ENCODE measurements around the gene FOXC1.
A peak's percentile ranks its signal among the peaks of the same experiment; 100 is the strongest.

The FOXC1 gene

DNA sequence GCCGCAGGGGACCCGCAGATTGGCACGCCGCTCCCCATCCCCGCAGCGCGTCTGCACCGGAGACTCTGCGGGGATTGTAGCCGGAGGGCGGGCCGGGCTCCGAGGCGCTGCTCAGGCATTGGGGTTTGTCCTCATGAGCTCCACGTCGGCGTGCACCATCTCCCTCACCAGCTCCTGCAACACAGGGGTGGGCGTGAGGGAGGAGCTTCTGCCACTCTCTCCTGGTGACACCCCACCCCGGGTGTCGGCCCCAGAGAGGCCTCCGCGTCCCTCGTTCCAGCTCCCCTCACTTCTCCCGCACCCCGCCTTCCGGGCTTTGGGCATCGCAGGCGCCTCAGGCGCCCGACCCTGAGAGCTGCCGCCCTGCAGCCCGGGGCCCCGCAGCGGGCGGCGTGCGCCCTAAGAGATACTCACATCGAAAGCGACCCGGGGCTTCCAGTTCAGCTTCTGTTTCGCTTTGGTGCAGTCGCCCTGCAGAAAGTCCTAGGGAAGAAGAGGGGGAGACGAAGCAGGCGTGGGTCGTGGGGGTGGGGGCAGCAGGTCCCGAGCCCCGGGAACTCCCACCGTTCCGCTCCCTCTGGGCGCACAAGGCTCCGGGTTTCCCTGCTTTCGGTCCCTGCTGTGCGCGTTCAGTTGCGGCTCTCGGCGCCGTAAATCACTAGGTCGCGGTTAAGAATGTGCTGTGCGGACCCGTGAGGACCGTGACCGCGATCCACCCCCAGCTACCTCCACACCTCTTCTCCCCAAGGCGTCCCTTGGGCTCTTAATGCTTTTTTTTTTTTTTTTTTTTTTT, 14.5 kb downstream of the FOXC1 start:
- TF ChIP-seq CTCF (IDR thresholded peaks at IDR 0.05; ENCODE audit: low read depth, low read length, missing control alignments) = no peak
- H3K4me3 ChIP-seq (ENCODE audit: low read depth, low read length) = peak overlapping the region; percentile 60
- no peak for DNase-seq (ENCODE audit: low read depth)

DNA sequence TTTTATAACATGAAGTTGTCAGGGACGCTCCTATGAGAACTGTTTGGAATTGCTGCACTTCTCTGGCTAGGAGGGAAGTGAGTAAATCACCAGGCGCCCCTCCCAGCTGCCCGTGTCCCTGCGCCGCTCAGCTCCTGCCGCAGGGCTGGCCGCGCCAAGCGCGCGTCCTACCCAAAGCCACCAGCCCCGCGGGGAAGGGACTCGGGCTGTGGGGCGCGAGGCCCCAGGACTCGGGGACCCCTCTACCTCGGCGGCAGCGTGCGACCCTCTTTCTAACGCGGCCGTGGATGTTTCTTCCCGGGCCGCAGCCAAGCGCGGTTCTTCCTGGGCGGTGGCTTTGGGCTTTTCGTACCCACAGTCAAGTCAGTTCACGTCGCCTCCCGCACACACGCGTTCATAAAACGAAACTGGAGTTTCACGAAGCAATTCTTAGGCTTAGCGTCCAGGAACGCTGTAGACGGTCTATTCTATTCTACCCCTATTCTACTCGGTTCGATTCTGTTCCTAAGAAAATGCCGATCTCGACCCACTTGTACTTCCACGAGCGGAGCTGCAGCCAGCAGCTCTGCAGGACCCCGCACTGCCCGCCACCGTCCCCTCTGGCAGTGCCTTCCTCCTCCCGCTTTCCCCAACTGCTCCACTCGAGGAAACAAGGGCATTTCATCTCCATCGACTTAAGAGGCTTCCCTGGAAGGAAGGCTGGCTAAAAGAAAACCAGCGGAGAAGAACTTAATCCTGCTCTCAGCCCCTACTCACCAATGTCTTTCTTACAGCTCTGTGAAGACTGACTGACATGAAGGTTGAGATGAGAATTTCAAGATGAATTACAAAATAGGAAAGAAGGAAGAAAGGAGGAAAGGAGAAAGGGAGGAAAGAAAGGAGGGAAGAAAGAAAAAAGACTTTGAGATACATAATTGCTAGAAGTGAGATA, 15.4 kb downstream of the FOXC1 start:
- DNase-seq (ENCODE audit: low read depth) = no peak
- TF ChIP-seq CTCF (IDR thresholded peaks at IDR 0.05; ENCODE audit: low read depth, low read length, missing control alignments) = no peak
- peak overlapping the region; percentile 60 for H3K4me3 ChIP-seq (ENCODE audit: low read depth, low read length)

DNA sequence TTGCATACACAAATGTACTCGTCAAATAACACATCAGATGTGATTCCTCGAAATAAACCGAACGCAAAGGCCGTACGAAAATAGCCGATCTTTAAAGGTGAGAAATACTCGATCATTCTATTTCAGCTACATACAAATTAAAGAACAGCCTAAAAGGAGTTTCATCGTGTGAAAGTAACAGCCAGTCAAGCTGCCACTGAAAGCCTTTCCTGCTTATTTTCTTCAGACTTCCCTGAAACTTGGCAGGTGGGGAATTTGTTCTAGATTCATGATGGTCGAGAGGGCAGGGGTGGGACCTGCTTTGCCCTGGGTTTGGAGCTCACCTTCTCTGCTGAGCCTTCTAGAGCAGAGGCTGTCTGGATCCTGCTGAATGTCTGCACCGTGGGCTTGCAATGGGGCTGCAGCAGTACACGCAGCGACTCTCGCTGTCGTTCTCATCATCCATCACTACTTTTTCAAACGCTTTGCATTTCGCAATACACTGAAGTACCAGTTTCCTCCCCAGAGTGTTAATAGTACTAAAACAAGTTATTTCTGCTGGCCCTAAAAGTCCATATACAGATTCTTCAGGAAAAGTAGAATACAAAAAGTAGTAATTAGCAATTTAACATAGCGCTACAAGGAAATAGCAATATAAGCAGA, 16.2 kb downstream of the FOXC1 start:
- no peak overlapping the region for H3K4me3 ChIP-seq (ENCODE audit: low read depth, low read length)
- no peak for DNase-seq (ENCODE audit: low read depth)
- no peak for TF ChIP-seq CTCF (IDR thresholded peaks at IDR 0.05; ENCODE audit: low read depth, low read length, missing control alignments)

DNA sequence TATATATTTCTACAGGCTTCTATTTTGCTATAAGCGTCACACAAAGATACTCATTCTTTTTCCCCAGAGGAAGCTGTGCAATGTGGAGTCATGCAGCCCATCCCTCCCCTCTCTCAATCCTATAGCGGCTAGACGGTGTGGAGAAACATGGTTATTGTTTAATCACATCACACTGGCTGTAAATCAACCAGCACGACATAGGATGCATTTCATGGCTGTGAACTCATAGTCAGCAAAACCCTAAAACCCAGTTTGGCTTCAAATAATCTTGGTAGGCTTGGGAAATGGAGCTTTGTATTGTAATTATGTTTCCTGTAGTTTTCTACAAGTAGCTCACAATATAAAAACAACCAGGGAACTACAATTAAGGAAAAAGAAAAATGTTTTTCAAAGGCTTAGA, 16.8 kb downstream of the FOXC1 start:
- no peak overlapping the region for H3K4me3 ChIP-seq (ENCODE audit: low read depth, low read length)
- no peak for TF ChIP-seq CTCF (IDR thresholded peaks at IDR 0.05; ENCODE audit: low read depth, low read length, missing control alignments)
- no peak for DNase-seq (ENCODE audit: low read depth)

DNA sequence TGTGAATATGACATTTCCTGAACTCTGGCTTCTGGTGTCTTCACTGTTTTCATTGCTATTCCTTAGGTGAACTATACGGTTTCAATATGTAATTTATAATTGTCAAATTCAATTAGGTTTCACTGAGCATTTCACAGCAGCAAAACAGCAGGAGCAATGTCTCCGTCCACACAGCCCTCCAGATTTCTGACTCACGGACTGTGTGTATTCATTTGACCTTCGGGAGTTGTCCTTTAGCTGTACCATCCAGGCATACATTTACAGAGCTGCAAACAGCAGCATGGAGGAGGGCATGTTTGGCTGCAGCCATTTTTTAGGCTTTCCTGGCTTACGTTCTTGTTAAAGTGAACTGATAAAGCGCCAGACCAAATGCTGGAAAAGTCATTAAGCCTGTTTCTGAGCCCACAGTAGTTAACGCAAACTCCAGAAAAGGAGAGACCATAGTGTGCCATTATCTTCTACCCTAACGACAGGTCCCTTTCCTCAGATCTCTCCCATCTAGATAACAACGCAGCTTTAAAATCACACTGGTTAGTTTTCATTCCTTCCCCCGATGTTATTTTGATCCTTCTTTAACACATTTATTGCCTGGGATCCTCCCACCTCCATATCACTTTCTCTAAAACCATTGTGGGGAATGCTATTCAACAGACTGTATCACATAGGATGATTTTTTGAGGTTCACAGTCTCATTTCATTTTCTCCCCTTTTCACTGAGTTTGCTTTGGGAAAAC, 18.3 kb downstream of the FOXC1 start:
- no peak for TF ChIP-seq CTCF (IDR thresholded peaks at IDR 0.05; ENCODE audit: low read depth, low read length, missing control alignments)
- DNase-seq (ENCODE audit: low read depth) = no peak
- H3K4me3 ChIP-seq (ENCODE audit: low read depth, low read length) = no peak overlapping the region

- no peak overlapping the region for H3K4me3 ChIP-seq (ENCODE audit: low read depth, low read length)
- no peak for TF ChIP-seq CTCF (IDR thresholded peaks at IDR 0.05; ENCODE audit: low read depth, low read length, missing control alignments)
- no peak for DNase-seq (ENCODE audit: low read depth)
These were observed 19.6 kb downstream of the FOXC1 start for GRCh38 chr6:1629316-1629715.

Data from GM12864 (cell line).